Measurements from ENCODE around the gene CLIP2.

Gene CLIP2

DNA sequence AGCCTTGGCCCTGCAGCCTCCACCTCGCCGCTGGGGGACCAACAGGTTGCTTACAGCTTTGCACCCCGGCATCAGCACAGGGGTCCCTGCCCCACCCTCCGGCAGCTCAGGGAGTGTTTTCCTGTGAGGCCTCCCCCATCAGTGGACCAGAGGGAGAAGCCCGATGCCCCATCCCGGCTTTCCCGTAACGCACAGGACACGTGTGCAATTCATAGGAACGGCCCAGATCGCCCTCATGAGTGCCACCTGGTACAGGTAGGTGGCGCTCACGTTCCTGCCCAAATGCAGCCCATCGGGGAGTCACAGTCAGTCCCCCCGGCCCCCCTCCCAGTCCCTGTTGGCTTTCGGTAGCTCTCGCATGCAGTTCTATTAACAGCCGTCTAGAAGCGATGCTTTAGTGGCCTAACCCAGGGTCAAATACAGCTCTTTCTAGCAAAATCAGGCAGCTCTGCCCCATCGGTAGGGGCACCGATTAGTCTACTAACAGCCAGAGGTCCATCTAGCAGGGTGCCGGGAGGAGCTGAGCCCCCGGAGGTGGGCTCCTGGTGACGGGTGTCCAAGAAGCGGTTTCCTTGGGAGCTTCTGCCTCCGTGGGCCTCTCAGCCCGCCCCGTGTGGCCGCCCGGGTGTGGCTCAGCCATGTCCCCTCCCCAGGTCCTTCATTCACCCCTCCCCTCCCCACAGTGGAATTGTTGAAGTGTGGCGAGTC is 116.1 kb downstream of the CLIP2 start:
- TF ChIP-seq, protein P1, sequence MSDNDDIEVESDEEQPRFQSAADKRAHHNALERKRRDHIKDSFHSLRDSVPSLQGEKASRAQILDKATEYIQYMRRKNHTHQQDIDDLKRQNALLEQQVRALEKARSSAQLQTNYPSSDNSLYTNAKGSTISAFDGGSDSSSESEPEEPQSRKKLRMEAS (IDR thresholded peaks at IDR 0.05) = peak; percentile 33; the same call in 1 of the 2 replicates
- TF ChIP-seq, protein P2, sequence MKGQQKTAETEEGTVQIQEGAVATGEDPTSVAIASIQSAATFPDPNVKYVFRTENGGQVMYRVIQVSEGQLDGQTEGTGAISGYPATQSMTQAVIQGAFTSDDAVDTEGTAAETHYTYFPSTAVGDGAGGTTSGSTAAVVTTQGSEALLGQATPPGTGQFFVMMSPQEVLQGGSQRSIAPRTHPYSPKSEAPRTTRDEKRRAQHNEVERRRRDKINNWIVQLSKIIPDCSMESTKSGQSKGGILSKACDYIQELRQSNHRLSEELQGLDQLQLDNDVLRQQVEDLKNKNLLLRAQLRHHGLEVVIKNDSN (IDR thresholded peaks at IDR 0.05) = no peak; the same call in 1 of the 2 replicates
- peak; percentile 73 for TF ChIP-seq RAD21 (IDR thresholded peaks at IDR 0.05; ENCODE audit: low read depth)
- peak; percentile 65; the same call in 1 of the 2 replicates for TF ChIP-seq ZBTB7A (IDR thresholded peaks at IDR 0.05; ENCODE audit: low read depth)
- no peak for TF ChIP-seq EP300 (IDR thresholded peaks at IDR 0.05; ENCODE audit: borderline replicate concordance)
- TF ChIP-seq FOXM1 (IDR thresholded peaks at IDR 0.05; ENCODE audit: borderline replicate concordance, low read depth) = no peak
- no peak for TF ChIP-seq TAF1 (IDR thresholded peaks at IDR 0.05; ENCODE audit: low read depth)
- no peak for TF ChIP-seq NFIC (IDR thresholded peaks at IDR 0.05)
- TF ChIP-seq, protein P3, sequence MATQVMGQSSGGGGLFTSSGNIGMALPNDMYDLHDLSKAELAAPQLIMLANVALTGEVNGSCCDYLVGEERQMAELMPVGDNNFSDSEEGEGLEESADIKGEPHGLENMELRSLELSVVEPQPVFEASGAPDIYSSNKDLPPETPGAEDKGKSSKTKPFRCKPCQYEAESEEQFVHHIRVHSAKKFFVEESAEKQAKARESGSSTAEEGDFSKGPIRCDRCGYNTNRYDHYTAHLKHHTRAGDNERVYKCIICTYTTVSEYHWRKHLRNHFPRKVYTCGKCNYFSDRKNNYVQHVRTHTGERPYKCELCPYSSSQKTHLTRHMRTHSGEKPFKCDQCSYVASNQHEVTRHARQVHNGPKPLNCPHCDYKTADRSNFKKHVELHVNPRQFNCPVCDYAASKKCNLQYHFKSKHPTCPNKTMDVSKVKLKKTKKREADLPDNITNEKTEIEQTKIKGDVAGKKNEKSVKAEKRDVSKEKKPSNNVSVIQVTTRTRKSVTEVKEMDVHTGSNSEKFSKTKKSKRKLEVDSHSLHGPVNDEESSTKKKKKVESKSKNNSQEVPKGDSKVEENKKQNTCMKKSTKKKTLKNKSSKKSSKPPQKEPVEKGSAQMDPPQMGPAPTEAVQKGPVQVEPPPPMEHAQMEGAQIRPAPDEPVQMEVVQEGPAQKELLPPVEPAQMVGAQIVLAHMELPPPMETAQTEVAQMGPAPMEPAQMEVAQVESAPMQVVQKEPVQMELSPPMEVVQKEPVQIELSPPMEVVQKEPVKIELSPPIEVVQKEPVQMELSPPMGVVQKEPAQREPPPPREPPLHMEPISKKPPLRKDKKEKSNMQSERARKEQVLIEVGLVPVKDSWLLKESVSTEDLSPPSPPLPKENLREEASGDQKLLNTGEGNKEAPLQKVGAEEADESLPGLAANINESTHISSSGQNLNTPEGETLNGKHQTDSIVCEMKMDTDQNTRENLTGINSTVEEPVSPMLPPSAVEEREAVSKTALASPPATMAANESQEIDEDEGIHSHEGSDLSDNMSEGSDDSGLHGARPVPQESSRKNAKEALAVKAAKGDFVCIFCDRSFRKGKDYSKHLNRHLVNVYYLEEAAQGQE (IDR thresholded peaks at IDR 0.05; ENCODE audit: low read depth) = no peak
- no peak for TF ChIP-seq TEAD4 (IDR thresholded peaks at IDR 0.05)
- no peak for TF ChIP-seq TCF12 (IDR thresholded peaks at IDR 0.05; ENCODE audit: low read depth)
- no peak for TF ChIP-seq EGR1 (IDR thresholded peaks at IDR 0.05)
- no peak for TF ChIP-seq CREB1 (IDR thresholded peaks at IDR 0.05; ENCODE audit: low read depth)

DNA sequence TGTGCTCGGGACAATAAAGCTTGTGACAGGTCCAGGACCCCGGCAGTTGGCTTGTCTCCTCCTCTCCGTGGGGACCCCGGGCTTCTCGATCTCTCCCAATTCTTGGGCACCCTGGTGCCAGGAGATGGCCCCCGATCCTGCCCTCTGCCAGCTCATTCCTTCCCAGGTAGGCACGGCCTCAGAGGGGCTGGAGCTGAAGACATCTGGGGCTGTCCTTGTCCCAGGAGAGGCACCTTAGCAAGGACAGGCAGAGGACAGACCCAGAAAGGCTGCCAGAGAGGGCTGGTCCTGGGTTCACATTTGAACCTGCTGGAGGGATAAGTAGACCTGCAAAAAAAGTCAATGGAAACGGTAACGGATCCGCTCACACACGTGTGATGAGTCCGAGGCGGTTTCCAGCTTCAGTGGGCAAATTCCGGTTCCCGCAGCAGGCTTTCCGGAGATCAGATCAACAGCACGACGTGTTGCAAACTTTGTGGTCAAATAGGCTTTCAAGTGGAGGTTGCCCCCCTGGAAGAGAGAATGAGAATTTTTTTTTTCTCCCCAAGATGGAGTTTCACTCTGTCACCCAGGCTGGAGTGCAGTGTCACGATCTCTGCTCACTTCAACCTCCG is 116.8 kb downstream of the CLIP2 start:
- TF ChIP-seq TCF12 (IDR thresholded peaks at IDR 0.05; ENCODE audit: low read depth) (no peak), NFIC (IDR thresholded peaks at IDR 0.05) (no peak), TAF1 (IDR thresholded peaks at IDR 0.05; ENCODE audit: low read depth) (no peak), ZBTB7A (IDR thresholded peaks at IDR 0.05; ENCODE audit: low read depth) (no peak), CEBPB (IDR thresholded peaks at IDR 0.05) (no peak), TEAD4 (IDR thresholded peaks at IDR 0.05) (no peak), RAD21 (IDR thresholded peaks at IDR 0.05; ENCODE audit: low read depth) (no peak)
- TF ChIP-seq, protein P1 (IDR thresholded peaks at IDR 0.05) = no peak

DNA sequence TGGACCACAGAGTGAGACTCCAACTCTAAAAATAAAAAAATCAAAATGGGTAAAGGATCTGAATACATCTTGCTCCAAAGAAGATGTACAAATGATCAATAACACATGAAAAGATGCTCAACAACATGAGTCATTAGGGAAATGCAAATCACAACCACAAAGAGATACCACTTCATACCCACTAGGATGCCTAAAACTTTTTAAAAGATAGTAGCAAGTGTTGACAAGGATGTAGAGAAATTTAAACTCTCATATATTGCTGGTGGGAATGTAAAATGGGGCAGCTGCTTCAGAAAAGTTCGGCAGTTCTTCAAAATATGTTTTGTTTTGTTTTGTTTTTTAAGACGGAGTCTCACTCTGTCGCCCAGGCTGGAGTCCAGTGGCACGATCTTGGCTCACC is 118.8 kb downstream of the CLIP2 start:
- TF ChIP-seq ZBTB7A (IDR thresholded peaks at IDR 0.05; ENCODE audit: low read depth) = no peak
- TF ChIP-seq TAF1 (IDR thresholded peaks at IDR 0.05; ENCODE audit: low read depth) = no peak
- TF ChIP-seq, protein P2 (IDR thresholded peaks at IDR 0.05) = no peak
- TF ChIP-seq, protein P1 (IDR thresholded peaks at IDR 0.05) = no peak
- no peak for TF ChIP-seq EP300 (IDR thresholded peaks at IDR 0.05; ENCODE audit: borderline replicate concordance)
- TF ChIP-seq, protein P3 (IDR thresholded peaks at IDR 0.05; ENCODE audit: low read depth) = no peak
- TF ChIP-seq RAD21 (IDR thresholded peaks at IDR 0.05; ENCODE audit: low read depth) = no peak
- no peak for TF ChIP-seq FOXM1 (IDR thresholded peaks at IDR 0.05; ENCODE audit: borderline replicate concordance, low read depth)
- TF ChIP-seq YY1 (IDR thresholded peaks at IDR 0.05; ENCODE audit: low read depth) = no peak
- no peak for TF ChIP-seq CEBPB (IDR thresholded peaks at IDR 0.05)
- no peak for TF ChIP-seq CREB1 (IDR thresholded peaks at IDR 0.05; ENCODE audit: low read depth)
- no peak for TF ChIP-seq NFIC (IDR thresholded peaks at IDR 0.05)
- TF ChIP-seq TEAD4 (IDR thresholded peaks at IDR 0.05) = no peak
- TF ChIP-seq EGR1 (IDR thresholded peaks at IDR 0.05) = no peak
- TF ChIP-seq TCF12 (IDR thresholded peaks at IDR 0.05; ENCODE audit: low read depth) = no peak

DNA sequence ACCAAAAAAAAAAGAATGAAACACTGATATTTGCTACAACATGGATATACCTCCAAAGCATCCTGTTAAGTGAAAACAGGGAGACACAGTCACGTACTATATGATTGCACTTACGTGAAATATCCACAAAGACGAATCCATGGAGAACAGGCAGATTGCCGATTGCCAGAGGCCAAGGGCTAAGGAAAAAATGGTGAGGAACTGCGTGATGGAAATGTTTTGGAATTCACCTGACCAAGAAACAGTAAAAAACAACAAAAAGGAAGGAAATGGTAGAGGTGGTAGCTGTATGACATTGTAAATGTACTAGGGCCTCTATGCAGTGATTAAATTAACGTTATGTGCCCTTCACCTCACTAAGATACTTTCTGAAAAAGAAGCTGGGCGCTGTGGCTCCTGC is 120.4 kb downstream of the CLIP2 start:
- TF ChIP-seq CEBPB (IDR thresholded peaks at IDR 0.05) = no peak
- TF ChIP-seq, protein P1 (IDR thresholded peaks at IDR 0.05) = no peak
- TF ChIP-seq EGR1 (IDR thresholded peaks at IDR 0.05) = no peak
- no peak for TF ChIP-seq YY1 (IDR thresholded peaks at IDR 0.05; ENCODE audit: low read depth)
- no peak for TF ChIP-seq TEAD4 (IDR thresholded peaks at IDR 0.05)
- TF ChIP-seq ZBTB7A (IDR thresholded peaks at IDR 0.05; ENCODE audit: low read depth) = no peak
- TF ChIP-seq, protein P2 (IDR thresholded peaks at IDR 0.05) = no peak
